D721Med (cell line): ENCODE data around the gene BZW2.

Experiments used
- DNase-seq: peaks from one replicate; pipeline ENCODE4 v3.0.0; 2011; ENCODE audit warnings: low spot score; ENCODE audit not compliant: insufficient read length
- FAIRE-seq: peaks from 2 replicates; lab custom pipeline; 2011; peaks lifted over from hg19 to GRCh38; lab: Jason Lieb, UNC
- CTCF ChIP-seq: IDR thresholded peaks from 2 replicates; pipeline ENCODE4 v1.5.1; 2012; ENCODE audit warnings: mild to moderate bottlenecking, control low read depth; ENCODE audit not compliant: insufficient read depth; ENCODE audit errors: missing control alignments

Gene BZW2

GRCh38 chr7:16712916-16713315 is 66.9 kb downstream of the BZW2 start:
- FAIRE-seq (no peak), DNase-seq (no peak)
- TF ChIP-seq CTCF = no peak

GRCh38 chr7:16715928-16716327 is 69.9 kb downstream of the BZW2 start:
- FAIRE-seq = no peak
- no peak for TF ChIP-seq CTCF
- DNase-seq = no peak

DNA sequence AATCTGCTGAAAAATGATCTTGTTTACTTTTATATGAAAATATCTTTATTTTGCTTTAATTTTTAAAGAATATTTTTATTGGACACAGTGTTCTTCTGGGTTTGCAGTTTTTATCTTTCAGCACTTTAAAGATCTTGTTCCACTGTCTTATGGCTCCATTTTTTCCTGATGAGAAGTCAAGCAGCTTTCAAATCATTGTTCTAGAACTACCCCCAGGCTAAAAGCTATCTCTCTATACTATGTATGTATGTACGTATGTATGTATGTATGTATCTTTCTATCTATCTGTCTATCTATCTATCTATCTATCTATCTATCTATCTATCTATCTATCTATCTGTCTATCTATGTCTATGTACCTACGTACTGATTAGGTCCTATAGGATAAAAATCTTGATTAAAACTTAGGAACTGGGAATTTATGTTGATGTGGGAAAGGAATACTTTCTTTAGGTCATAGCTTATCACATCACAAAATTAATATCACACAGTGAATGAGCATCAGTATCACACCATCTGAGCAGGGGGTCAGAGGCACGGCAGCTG is 72.2 kb downstream of the BZW2 start:
- DNase-seq (no peak), FAIRE-seq (no peak)
- TF ChIP-seq CTCF = no peak

DNA sequence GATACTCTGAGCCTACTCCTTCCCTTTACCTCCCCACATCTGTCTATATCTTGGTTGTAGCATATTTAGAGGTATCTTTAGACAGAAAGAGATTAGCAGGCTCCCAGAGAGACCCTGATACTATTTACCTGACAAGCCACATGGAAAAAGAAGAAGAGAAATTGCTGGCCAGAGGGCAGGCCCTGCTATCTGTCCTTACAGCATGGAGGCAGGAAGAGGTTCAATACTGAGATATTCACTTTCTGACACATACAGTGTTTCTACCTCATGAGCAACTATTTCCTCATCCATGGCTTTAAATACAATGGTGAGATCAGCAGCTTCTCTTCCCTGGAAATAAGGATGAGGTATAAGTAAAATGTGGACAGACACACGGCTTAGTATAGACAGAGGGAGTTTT is 73.7 kb downstream of the BZW2 start:
- DNase-seq = no peak
- FAIRE-seq = no peak
- TF ChIP-seq CTCF = no peak

GRCh38 chr7:16721541-16721940 is 75.6 kb downstream of the BZW2 start:
- TF ChIP-seq CTCF = no peak
- no peak for FAIRE-seq
- DNase-seq = no peak

DNA sequence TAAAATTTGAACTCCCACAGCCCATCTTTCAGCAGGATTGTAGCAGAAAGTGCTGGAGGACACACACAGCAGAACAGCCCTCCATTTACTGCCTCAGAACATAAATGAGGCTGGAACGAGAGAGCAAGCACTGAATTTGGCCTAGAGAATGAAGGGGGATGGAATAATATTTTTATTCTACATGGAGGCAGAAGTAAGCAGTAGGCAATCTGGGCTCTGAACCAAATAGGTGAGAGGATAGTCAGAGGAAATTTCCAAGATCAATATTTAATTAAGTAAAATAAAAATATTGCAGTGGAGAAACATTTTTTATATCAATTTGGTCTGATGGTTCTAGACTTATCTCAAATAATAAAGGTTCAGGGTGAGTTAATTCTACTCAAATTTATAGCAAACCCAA is 78.4 kb downstream of the BZW2 start:
- FAIRE-seq (no peak), DNase-seq (no peak)
- TF ChIP-seq CTCF = no peak

DNA sequence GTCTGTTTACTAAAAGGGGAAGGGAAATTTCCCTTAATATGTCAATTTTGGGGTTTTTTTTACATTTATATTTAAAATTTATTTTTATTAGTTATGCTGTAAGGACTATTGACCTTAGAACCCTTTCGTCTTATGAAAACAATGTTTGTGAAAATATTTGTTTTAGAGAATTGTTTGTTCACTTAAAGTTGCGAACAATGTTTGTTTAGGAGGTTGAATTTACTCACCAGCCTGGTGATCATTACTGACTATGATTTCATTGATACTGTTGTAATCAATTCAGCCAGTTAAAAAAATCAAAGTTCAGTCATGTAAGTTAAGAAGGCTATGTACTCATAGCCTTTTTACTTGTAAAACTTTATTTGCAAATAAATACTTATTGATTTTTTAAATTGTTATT is 80.2 kb downstream of the BZW2 start:
- DNase-seq (no peak), FAIRE-seq (no peak)
- no peak for TF ChIP-seq CTCF
